Kasumi-1 (cell line): ENCODE measurements around the gene APOL2.
A peak's percentile ranks its signal among the peaks of the same experiment; 100 is the strongest.
"Not testable (repeated sequence)": the region's sequence is repeated elsewhere in the genome, so short reads cannot be mapped to it uniquely, and the experiment has no call there.

Experiments used
- DNase-seq, 2 experiments: peaks; one replicate each; lab custom pipeline; 2025; lab: John Stamatoyannopoulos, UW

APOL2 gene

DNA sequence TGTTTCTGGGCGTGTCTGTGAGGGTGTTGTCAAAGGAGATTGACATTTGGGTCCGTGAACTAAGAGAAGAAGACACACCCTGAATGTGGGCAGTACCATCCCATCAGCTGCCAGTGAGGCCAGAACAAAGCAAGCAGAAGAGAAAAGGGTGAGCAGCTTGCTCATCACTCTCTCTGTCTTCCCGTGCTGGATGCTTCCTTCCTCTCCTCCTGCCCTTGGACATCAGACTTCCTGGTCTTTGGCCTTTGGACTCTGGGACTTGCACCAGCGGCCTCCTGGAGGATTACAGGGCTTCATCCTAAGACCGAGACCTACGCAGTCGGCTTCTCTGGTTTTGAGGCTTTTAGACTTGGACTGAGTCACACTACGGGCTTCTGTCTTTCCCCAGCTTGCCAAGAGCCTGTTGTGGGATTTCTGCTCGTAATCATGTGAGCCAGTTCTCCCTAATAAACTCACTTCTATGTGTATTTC lies 18.8 kb downstream of the APOL2 start:
- no peak for DNase-seq

DNA sequence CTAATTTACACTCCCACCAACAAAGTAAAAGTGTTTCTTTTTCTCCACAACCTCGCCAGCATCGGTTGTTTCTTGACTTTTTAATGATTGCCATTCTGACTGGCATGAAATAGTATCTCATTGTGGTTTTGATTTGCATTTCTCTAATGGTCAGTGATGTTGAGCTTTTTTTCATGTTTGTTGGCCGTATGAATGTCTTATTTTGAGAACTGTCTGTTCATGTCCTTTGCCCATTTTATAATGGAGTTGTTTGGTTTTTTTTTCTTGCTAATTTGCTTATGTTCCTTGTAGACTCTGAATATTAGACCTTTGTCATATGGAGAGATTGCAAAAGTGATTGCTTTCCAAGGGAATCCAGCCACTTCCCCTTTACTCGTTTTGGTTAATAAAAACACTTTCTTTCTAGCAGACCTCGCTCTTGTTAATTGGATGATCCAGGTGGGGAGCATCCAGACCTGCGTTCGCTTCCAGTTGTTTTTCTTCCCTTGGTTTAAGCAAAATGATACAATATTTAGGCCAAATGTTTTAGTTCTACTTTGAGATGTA lies 20.6 kb downstream of the APOL2 start:
- no peak for DNase-seq

- no peak for DNase-seq
Observed at GRCh38 chr22:36215981-36216380, 23.3 kb downstream of the APOL2 start.

DNA sequence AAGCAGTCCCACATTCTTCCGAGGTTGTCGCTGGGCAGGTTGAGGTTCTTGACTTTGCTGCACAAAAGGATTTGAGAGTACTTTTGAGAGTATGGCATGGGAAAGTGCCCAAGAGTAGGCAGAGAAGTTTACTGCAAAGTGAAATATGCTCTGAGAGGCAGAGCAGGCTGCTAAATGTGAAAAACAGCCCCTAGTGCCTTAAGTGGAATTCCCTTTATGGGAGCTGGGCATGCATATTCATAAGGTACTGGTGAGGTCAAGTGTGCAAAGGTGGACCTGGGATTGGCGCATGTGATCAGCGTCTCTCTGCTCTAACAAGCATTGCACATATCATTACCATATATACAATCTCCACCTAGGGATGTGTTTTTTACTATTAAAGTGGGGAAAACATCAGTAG lies 25.7 kb downstream of the APOL2 start:
- DNase-seq, result no peak

DNA sequence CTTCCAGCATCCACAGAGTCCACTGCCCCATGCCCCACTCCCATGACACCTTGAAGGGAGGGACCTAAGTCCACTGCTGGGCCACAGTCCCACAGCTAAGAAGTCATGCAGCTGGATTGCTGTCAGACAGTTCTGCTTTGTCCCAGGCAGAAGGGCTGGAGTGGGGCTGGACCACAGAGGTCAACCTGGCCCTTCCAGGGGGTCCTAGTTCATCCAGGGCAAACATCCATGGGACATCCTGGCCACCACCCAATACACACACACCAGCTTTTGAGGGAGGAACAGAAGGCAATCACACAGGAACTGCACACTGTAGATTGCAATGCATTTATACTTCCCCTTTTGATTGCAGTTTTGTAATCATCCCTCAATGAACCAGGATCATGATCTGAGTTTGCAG lies 26.4 kb downstream of the APOL2 start:
- DNase-seq, result peak; percentile 58 to 70

DNA sequence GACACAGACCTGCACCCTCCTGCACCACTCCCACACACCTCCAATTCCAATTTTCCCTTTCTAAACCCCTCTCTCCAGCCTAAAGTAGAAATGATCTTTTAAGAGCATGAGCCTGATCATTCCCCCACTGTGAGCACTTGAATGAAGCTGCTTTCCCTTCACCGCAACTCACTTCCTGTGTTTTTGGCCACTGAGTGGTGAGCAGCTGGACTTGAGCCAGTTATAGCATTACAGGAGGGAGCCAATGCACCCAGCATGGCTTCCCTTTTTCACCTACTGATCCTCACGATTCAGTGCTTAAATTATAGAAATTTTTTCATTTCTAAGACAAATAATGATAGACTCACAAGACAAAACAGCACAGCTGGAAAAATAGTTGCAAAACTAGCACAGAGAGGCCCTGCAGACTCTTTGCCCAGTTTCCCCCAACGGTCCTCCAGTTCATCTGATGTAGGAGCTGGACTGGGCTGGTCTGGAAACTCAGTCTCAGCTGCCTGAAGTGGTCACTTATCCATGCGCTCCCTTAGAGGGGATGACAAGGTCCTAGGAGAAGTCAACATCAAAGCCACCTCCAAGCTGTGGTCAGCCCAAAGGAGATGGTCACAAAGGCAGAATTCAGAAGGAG lies 28.0 kb downstream of the APOL2 start:
- peak; percentile 70 to 71 for DNase-seq

DNA sequence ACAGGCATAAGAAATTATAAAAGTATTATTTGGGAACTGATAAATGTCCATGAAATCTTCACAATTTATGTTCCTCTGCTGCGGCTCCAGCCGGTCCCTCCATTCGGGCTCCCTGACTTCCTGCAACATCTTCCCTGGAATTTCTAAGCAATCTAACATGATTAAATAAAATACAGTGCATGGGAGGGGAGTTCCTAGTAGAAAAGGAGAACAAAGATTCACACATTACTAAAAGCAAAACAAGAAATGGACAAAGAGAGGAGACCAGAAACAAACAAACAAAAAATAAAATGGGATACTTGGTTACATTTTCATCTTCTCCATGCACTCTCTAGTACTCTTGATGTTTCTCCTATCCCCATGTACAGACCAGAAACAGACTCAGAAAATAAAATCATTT lies 29.1 kb downstream of the APOL2 start:
- no peak for DNase-seq

GRCh38 chr22:36209488-36209908 lies 29.8 kb downstream of the APOL2 start:
- not testable (repeated sequence) for DNase-seq

GRCh38 chr22:36208914-36209313 lies 30.4 kb downstream of the APOL2 start:
- no peak for DNase-seq

DNA sequence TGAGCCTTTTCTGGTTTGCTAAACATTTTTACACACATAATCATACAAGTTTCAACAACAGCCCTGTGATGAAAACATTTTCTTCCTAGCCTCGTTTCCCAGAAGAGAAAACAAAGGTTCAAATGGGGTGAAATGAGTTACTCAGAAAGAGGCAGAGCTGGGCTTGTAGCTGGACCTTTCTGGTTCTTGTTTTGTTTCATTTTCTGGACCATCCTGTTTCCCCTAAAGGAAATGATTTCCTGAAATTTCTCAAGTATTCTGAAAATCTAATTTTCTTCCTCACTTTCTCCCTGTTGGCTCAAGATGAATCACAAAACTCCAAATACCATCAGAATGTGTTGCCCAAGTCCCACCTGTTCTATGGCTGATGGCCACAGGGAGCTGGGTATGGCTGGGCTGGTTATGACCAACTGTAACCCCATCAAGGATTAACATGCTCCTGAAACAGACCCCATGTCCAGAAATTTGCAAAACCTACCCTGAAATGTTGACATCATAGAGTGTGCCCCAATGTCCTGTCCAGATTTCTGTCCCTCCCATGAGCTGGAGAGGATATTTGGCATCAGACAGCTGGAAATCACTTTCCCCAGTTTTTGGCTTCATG lies 31.1 kb downstream of the APOL2 start:
- no peak for DNase-seq

- DNase-seq, result no peak
Observed at GRCh38 chr22:36206255-36206654, 33.1 kb downstream of the APOL2 start.

DNA sequence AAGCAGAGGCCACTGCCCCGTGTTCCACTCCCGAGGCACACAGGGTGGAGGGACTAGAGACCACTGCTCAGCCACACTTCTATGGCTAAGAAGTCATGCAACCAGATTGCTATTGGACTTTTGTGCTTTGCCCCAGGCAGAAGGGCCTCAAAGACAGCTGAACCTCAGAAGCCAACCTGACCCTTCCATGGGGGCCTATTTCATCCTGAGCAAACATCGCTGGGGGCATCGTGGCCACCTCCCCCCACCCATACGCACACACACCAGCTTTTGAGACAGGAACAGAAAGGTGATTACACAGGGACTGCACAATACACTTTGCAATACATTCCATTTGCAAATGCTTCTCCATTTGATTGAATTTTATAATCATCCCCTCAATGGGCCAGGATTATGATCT lies 33.8 kb downstream of the APOL2 start:
- DNase-seq, result not testable (repeated sequence)

DNA sequence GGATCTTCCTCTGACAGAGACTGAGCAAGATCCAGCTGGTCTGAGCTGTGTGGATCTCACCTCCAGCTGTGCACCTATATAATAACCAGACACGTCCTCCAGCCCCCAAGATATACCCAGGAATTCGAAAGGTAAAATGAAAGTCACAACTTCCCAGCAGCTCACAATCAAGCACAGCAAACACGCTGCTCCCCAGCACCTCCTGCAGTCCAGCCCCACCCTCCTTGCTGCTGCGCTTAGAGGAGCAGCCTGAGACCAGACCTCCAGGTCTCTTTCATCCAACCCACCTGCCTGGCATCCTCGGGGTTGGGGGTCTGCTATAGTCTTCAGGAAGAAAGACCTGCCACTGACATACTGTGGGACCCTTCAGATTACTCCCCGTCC lies 34.7 kb downstream of the APOL2 start:
- no peak for DNase-seq

GRCh38 chr22:36204001-36204631 lies 35.2 kb downstream of the APOL2 start:
- DNase-seq, result no peak

- DNase-seq, result not testable (repeated sequence)
Observed at GRCh38 chr22:36203441-36203840, 35.9 kb downstream of the APOL2 start.

DNA sequence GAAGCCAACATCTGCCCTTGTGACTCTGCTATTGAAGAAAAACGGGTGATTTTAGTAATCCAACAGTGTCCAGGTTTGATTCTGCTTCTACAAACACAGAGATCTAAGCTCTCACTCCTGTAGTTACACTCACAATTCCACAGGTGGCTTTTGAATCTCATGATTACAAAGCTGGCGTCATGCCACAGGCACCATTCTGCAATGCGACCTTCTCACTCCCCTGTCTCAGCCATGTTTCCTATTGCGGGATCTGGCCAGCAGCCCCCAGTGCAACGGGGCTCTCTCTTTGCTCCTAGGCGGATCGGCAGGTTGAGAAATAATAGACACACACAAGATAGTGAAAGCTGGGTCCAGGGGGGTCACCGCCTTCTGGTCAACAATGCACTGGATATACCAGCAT lies 36.4 kb downstream of the APOL2 start:
- DNase-seq, result not testable (repeated sequence)

GRCh38 chr22:36201630-36202319 lies 37.6 kb downstream of the APOL2 start, which contains the start of gene APOL4:
APOL4 (minus strand) TSS chr22:36201809; CDS start chr22:36201734, 75 bp downstream.
- no peak for DNase-seq

DNA sequence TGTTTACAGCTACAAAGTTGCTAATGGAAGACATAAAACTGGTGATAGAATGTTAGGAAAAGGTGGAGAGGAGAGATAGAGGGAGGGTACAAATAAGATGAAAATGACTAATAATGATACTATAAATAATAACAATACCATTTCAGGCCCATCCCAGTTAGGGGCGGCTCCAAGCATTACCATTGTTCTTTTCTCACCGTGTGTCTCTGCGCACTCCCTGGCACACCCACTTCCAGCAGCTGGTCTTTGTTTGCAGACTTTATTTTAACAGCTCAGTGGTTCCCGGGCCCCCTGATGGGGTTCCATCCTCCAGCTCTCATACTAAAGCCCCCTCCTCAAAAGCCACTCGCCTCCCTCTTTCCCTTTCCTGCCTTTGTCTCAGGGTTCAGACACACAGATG lies 38.3 kb downstream of the APOL2 start:
- DNase-seq, result not testable (repeated sequence)

DNA sequence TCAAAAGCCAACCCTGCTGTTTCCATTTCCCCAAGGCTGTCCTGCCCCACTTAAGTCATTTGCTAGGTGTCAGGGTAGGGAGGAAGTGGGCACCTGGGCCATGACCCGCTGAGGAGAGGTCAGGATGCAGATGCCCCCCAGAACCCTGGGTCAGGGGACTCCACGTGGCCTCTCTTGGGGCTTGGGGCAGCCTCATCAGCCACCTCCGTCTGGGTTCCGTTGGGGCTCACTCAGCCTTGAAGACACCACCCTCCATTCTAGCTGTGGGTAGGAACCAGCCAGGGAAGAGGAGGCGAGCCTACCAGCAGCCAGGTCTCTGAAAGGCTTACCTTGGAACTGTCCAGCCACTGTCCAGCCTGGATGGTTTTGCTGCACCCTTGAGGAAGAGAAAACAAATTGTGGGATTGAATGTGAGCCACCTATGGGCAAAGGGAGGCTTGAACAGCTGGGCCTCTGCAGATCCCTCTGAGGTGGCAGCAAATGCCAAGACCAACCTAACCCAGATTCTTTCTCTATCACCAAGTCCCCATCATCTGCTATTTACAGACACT lies 40.3 kb downstream of the APOL2 start:
- no peak for DNase-seq

- DNase-seq, result no peak
Observed at GRCh38 chr22:36198536-36198935, 40.8 kb downstream of the APOL2 start.

GRCh38 chr22:36197514-36198146 lies 41.7 kb downstream of the APOL2 start:
- DNase-seq, result no peak

GRCh38 chr22:36197065-36197440 lies 42.3 kb downstream of the APOL2 start:
- DNase-seq, result peak; percentile 4 to 7
